ENCODE data around the gene ILF2. TPM values are rescaled to one million over a fixed set of nuclear protein-coding genes. Genes with fewer than 3 reads are reported as not detected.

The ILF2 gene
- total and polyA plus RNA-seq, 2 of the 13 experiments (the other 11 are each of a cell fraction or from before 2014, with no cell fraction given) = 292 to 366 TPM

DNA sequence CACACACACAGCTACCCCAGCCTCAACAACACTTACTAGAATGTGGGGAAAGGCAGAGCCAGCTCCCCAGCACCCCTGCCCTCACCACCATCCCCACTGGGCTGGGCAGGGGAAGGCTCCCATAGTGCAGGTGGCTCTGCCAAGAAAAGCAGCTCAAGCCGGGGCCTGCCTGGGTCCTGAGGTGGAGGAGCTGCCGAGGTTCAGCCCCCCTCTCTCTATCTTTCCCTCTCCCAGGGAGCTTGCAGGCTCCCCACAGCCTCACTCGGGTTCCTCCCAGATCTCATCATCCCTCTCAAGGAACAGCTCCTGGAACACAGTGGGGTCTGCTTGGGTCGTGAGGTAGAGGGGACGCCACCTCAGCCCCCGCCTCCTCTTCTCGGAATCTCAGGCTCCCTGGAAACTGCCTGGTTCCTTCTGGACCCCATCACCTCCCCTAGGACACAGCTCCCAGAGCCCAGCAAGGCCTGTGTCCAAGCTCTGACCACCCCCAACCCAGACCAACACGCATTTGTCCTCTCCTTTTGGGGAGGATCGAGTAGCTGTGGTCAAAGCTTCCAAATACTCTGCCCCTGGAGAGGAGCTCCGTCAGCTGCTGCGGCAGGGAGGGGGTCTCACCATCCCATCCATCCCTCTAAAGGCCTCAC, 58.6 kb downstream of the ILF2 start (continued):
- TF ChIP-seq KLF16 (CRISPR knock-in tag; IDR thresholded peaks at IDR 0.05) = no peak
- 0 out of 2 replicates have a peak, but pooled peaks have one; percentile 46 for TF ChIP-seq MYC (CRISPR knock-in tag; IDR thresholded peaks at IDR 0.05; ENCODE audit: borderline replicate concordance)
- TF ChIP-seq, protein P1, sequence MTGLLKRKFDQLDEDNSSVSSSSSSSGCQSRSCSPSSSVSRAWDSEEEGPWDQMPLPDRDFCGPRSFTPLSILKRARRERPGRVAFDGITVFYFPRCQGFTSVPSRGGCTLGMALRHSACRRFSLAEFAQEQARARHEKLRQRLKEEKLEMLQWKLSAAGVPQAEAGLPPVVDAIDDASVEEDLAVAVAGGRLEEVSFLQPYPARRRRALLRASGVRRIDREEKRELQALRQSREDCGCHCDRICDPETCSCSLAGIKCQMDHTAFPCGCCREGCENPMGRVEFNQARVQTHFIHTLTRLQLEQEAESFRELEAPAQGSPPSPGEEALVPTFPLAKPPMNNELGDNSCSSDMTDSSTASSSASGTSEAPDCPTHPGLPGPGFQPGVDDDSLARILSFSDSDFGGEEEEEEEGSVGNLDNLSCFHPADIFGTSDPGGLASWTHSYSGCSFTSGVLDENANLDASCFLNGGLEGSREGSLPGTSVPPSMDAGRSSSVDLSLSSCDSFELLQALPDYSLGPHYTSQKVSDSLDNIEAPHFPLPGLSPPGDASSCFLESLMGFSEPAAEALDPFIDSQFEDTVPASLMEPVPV (CRISPR knock-in tag; IDR thresholded peaks at IDR 0.05) = no peak
- no peak for TF ChIP-seq ISX (CRISPR knock-in tag; conservative IDR thresholded peaks at IDR 0.05)
- no peak for TF ChIP-seq CCDC6 (CRISPR knock-in tag; IDR thresholded peaks at IDR 0.05)
- TF ChIP-seq ZSCAN9 (CRISPR knock-in tag; IDR thresholded peaks at IDR 0.05; ENCODE audit: borderline replicate concordance) = no peak
- TF ChIP-seq HES4 (CRISPR knock-in tag; IDR thresholded peaks at IDR 0.05; ENCODE audit: borderline replicate concordance) = no peak
- TF ChIP-seq, protein P2, sequence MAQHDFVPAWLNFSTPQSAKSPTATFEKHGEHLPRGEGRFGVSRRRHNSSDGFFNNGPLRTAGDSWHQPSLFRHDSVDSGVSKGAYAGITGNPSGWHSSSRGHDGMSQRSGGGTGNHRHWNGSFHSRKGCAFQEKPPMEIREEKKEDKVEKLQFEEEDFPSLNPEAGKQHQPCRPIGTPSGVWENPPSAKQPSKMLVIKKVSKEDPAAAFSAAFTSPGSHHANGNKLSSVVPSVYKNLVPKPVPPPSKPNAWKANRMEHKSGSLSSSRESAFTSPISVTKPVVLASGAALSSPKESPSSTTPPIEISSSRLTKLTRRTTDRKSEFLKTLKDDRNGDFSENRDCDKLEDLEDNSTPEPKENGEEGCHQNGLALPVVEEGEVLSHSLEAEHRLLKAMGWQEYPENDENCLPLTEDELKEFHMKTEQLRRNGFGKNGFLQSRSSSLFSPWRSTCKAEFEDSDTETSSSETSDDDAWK (CRISPR knock-in tag; IDR thresholded peaks at IDR 0.05) = no peak
- no peak for TF ChIP-seq CAMTA2 (CRISPR knock-in tag; IDR thresholded peaks at IDR 0.05; ENCODE audit: borderline replicate concordance)
- TF ChIP-seq ZNF605 (CRISPR knock-in tag; IDR thresholded peaks at IDR 0.05) = no peak
- TF ChIP-seq IRF2 (CRISPR knock-in tag; IDR thresholded peaks at IDR 0.05) = no peak
- TF ChIP-seq SRSF1 (optimal IDR thresholded peaks at IDR 0.05; ENCODE audit: low read depth, low read length) = no peak
- no peak for TF ChIP-seq ZNF614 (CRISPR knock-in tag; IDR thresholded peaks at IDR 0.05; ENCODE audit: borderline replicate concordance)
- TF ChIP-seq FIP1L1 (IDR thresholded peaks at IDR 0.05; ENCODE audit: borderline replicate concordance, insufficient read depth, low read depth, low read length) = no peak
- no peak for TF ChIP-seq LCORL (IDR thresholded peaks at IDR 0.05)
- TF ChIP-seq LCORL (CRISPR knock-in tag; IDR thresholded peaks at IDR 0.05) = no peak; the same call in 1 of the 2 replicates
- no peak for TF ChIP-seq ZNF839 (CRISPR knock-in tag; IDR thresholded peaks at IDR 0.05; ENCODE audit: borderline replicate concordance)
- TF ChIP-seq, protein P3, sequence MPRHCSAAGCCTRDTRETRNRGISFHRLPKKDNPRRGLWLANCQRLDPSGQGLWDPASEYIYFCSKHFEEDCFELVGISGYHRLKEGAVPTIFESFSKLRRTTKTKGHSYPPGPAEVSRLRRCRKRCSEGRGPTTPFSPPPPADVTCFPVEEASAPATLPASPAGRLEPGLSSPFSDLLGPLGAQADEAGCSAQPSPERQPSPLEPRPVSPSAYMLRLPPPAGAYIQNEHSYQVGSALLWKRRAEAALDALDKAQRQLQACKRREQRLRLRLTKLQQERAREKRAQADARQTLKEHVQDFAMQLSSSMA (CRISPR knock-in tag; IDR thresholded peaks at IDR 0.05) = no peak
- TF ChIP-seq, protein P4, sequence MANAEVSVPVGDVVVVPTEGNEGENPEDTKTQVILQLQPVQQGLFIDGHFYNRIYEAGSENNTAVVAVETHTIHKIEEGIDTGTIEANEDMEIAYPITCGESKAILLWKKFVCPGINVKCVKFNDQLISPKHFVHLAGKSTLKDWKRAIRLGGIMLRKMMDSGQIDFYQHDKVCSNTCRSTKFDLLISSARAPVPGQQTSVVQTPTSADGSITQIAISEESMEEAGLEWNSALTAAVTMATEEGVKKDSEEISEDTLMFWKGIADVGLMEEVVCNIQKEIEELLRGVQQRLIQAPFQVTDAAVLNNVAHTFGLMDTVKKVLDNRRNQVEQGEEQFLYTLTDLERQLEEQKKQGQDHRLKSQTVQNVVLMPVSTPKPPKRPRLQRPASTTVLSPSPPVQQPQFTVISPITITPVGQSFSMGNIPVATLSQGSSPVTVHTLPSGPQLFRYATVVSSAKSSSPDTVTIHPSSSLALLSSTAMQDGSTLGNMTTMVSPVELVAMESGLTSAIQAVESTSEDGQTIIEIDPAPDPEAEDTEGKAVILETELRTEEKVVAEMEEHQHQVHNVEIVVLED (CRISPR knock-in tag; IDR thresholded peaks at IDR 0.05; ENCODE audit: borderline replicate concordance) = no peak
- TF ChIP-seq, protein P5, sequence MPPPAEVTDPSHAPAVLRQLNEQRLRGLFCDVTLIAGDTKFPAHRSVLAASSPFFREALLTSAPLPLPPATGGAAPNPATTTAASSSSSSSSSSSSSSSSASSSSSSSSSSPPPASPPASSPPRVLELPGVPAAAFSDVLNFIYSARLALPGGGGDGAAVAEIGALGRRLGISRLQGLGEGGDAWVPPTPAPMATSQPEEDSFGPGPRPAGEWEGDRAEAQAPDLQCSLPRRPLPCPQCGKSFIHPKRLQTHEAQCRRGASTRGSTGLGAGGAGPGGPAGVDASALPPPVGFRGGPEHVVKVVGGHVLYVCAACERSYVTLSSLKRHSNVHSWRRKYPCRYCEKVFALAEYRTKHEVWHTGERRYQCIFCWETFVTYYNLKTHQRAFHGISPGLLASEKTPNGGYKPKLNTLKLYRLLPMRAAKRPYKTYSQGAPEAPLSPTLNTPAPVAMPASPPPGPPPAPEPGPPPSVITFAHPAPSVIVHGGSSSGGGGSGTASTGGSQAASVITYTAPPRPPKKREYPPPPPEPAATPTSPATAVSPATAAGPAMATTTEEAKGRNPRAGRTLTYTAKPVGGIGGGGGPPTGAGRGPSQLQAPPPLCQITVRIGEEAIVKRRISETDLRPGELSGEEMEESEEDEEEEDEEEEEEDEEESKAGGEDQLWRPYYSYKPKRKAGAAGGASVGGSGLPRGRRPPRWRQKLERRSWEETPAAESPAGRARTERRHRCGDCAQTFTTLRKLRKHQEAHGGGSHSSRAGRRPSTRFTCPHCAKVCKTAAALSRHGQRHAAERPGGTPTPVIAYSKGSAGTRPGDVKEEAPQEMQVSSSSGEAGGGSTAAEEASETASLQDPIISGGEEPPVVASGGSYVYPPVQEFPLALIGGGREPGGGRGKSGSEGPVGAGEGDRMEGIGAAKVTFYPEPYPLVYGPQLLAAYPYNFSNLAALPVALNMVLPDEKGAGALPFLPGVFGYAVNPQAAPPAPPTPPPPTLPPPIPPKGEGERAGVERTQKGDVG (CRISPR knock-in tag; IDR thresholded peaks at IDR 0.05; ENCODE audit: borderline replicate concordance) = no peak
